Measurements from ENCODE around the gene PC.

- TF ChIP-seq, protein P1, sequence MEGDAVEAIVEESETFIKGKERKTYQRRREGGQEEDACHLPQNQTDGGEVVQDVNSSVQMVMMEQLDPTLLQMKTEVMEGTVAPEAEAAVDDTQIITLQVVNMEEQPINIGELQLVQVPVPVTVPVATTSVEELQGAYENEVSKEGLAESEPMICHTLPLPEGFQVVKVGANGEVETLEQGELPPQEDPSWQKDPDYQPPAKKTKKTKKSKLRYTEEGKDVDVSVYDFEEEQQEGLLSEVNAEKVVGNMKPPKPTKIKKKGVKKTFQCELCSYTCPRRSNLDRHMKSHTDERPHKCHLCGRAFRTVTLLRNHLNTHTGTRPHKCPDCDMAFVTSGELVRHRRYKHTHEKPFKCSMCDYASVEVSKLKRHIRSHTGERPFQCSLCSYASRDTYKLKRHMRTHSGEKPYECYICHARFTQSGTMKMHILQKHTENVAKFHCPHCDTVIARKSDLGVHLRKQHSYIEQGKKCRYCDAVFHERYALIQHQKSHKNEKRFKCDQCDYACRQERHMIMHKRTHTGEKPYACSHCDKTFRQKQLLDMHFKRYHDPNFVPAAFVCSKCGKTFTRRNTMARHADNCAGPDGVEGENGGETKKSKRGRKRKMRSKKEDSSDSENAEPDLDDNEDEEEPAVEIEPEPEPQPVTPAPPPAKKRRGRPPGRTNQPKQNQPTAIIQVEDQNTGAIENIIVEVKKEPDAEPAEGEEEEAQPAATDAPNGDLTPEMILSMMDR (IDR thresholded peaks at IDR 0.05 in 4 of 5, conservative IDR thresholded peaks at IDR 0.05 in 1 of 5), result no peak
- no peak for TF ChIP-seq POLR2A (IDR thresholded peaks at IDR 0.05)
Observed at GRCh38 chr11:66938582-66939135, 19.5 kb downstream of the PC start.

Data from gastrocnemius medialis (tissue), 4 donors.